COLO668 (cell line): ENCODE measurements around the gene CBFA2T3.

Experiments
- DNase-seq: peaks from one replicate; lab custom pipeline; 2025; ENCODE audit not compliant: unreplicated experiment; lab: John Stamatoyannopoulos, UW

Gene CBFA2T3

GRCh38 chr16:88844419-88845036 is 132.5 kb downstream of the CBFA2T3 start:
- DNase-seq: no peak

DNA sequence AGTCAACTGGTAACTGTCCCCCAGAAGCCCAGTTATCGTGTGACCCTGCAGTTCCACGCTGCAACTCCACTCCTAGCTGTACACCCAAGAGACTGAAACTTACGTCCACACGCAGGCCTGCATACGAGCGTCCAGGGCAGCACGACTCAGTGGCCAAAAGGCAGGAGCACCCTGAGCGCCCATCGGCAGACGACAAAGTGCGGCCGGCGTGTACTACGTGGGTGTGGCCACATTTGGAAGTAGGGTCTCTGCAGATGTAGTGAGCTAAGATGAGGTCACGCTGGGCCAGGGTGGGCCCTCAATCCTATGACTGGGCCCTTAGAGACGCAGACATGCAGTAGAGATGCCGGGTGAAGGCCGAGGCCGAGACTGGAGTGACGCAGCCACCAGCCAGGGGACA is 133.8 kb downstream of the CBFA2T3 start:
- no peak for DNase-seq

DNA sequence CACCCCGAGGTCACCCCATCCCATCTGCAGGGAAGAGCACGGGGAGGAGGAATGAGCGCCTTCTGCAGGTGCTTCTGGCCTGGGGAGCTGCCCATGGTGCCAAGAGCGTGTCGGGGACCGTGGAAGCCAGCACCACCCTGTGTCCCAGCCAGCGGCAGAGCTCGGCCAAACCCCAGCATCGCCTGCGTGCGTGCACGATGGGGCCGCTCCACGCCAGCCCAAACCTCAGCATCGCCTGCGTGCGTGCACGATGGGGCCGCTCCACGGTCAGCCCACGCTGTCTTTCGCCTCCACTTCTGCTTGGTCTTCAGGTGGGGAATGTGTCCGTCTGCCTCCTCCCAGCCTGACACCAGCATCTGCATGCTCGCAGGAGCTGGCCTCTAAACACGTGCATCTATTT is 134.2 kb downstream of the CBFA2T3 start:
- no peak for DNase-seq

- DNase-seq: no peak
Observed at GRCh38 chr16:88842308-88842756, 134.7 kb downstream of the CBFA2T3 start.

- DNase-seq: no peak
Observed at GRCh38 chr16:88841521-88842307, 135.3 kb downstream of the CBFA2T3 start.

DNA sequence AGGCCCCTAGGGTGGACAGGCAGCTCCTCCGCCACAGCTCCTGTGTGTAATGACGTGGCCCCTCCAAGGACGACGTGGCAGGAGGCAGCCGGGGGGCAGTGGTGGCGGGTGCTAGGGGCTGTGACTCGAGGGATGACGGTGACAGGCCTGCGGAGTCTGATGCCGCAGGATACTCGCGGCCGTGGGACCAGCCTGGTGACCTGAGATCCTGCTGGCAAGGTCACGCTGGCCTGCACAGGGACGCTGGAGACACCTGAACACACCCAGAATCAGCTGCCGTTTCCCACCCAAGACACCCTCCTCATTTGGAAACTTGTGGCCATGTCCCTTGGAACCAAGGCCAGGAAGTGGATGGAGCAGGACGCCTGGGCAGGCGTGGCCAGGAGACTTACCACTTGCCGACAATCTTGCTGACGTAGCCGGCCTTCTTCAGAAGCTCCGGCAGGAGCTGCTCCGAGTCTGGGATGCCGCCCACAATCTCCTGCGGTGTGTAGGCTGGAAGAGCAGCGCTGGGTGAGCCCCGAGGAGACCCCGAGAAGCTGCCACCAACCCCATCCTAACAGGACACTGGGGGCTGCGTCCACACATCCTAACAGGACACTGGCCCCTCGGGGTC is 136.3 kb downstream of the CBFA2T3 start:
- DNase-seq: no peak

DNA sequence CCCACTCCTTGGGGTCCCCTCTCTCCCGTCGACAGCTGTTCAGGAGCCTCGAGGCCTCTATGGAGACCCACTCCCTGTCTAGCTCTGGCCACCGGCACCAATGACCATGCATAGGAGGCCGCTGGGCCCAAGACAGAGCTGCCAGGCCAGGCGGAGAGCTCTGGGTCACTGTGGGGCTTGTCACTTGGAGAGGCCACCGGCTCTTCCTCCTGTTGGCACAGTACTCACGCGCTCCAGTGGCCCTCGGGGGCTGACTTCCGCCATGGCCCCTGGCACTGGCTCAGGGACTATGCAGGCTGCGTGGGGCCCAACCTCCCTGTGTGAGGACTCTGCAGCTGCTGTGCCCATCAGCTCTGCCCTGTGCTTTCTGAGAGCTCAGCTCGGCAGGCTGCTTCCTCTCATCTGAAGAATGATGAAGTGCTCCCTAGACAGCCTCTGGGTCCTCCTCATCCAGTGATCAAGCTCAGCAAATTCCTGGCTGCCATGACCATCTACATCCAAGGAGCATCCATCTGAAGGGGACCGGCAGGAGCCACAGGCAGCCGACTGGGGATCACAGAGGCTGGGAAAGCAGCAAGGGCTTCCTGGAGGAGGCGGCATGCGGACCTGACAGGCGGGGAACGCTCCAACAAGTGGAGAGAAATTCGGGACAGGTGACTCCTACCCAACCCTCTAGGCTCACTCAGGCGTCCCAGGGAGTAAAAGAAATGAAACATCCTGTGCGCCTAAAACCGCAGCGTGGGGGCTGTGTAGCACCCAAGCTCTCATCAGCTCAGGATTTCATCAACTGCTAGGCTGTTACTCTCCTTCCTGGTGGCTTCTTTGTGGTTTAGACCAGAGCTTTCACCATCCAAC is 137.0 kb downstream of the CBFA2T3 start:
- DNase-seq: no peak

- no peak for DNase-seq
Observed at GRCh38 chr16:88839026-88839529, 137.9 kb downstream of the CBFA2T3 start.

DNA sequence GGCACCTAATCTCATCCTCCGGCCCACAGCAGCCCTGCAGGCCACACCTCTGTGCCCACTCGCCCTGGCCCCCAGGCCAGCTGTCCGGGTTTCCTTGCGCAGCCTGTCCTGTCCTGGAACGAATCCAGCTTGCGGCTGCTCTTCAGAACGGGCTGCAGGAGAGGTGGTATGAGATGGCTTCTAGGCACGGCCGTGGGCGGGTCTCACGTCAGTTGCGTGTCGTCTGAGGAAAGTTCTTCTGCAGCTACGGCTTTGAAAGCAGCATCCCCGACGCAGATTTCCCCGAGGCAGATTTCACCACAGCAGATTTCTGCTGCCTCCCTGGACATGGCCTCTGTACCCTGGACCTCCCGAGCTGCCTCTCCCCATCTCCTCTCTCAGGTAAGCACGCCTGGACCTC is 138.4 kb downstream of the CBFA2T3 start:
- DNase-seq: no peak

- DNase-seq: no peak
Observed at GRCh38 chr16:88837806-88838205, 139.2 kb downstream of the CBFA2T3 start.

GRCh38 chr16:88836791-88837190 is 140.2 kb downstream of the CBFA2T3 start:
- no peak for DNase-seq

DNA sequence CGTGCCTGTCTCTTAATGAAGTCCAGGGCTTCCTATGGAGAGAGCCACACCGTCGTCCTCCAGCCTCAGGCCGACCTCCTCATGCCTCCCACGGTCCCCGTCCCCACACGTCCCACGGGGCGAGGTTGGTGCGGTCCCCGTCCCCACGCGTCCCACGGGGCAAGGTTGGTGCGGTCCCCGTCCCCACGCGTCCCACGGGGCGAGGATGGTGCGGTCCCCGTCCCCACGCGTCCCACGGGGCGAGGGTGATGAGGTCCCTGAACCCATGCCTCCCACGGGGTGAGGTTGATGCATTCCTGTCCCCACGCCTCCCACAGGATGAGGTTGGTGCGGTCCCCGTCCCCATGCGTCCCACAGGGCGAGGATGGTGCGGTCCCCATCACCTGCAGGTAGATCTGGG is 141.2 kb downstream of the CBFA2T3 start:
- DNase-seq: no peak

- no peak for DNase-seq
Observed at GRCh38 chr16:88835383-88835782, 141.6 kb downstream of the CBFA2T3 start.

DNA sequence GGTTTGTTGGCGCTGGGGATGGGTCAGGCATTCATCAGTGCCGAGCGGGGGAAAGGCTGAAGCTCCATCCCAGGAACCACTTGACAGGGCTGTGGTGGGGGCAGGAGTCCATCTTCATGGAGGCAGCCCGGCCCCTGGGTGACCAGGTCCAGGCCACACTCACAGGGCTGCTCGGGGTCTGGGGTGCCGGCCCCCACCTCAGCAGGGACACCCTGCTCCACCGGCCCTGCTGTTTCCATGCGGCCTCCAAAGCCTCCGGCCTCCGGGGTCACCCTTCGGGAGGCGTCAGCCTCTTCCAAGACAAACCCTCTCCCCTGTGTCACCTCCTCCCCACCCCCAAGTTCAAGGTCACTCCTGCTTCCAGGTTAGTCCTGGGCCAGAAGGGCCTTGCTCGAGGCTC is 142.3 kb downstream of the CBFA2T3 start:
- DNase-seq: no peak

DNA sequence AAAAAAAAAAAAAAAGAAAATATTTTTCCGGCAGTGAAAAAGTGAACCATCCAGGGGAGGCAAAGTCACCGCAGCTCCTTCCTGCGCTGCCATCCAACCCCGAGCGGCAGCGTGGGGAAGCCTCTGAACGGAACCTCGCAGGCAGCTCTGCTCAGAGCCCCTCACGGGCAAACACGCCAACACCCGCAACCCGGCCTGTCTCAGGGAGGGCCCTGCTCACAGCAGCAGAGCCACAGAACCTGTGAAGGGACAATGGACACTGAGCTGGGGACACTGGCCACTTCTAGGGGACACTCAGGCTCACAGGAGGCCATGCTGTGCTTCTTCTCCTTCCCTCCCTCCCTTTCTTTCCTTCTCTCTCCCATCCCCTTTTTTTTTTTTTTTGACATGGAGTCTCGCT is 143.9 kb downstream of the CBFA2T3 start:
- DNase-seq: no peak

- no peak for DNase-seq
Observed at GRCh38 chr16:88831838-88832237, 145.2 kb downstream of the CBFA2T3 start.

GRCh38 chr16:88830783-88831182 is 146.2 kb downstream of the CBFA2T3 start:
- DNase-seq: no peak

DNA sequence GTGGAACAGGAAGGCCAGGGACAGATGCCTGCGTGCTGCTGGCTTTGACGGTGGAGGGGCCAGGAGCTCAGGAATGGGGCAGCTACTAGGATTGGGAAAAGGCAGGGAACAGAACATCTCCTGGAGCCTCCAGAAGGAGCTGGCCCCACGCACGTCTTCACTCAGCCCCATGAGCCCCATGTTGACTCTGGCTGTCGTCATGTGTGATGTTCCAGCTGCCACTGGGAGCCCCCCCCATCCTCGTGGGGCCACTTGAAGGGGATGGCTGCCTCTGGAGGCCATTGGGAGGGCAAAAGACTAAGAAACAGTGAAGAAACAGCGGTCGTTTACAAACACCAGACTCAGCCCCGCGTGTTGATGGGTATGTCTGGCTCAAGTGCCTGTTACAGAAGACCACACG is 146.7 kb downstream of the CBFA2T3 start:
- DNase-seq: no peak

DNA sequence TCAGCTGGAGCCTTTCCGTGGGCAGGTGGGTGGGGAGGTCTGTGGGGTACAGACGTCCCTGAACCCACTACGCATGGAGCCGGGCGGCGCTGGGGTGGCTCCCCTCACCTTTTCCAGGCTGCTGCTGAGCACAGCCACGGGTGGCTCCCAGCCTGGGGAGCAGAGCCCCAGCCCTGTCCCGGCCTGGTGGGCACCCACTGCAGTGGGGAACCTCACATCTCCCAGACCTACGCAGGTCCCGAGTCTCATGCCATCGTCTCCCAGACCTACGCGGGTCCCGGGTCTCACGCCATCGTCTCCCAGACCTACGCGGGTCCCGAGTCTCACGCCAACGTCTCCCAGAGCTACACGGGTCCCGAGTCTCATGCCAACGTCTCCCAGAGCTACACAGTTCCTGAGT is 148.3 kb downstream of the CBFA2T3 start:
- DNase-seq: no peak

DNA sequence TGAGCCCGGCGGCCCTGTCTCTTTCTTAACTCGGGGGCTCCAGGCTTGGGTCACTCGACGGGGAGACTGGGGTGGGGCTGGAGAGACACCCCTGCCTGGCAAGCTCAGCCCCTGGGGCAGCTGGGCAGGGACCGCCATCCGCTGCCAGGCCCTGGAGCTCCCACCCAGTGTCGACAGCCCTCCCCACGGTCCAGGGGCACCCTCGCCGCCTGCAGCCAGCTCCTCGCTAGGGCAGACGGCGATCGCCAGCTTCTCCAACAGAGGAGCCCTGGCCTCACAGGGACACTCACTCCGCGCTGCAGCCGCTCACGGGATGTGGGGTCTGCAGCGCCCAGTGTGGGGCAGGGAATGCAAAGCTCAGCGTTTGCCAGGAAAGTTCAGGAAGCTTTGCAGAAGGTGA is 149.3 kb downstream of the CBFA2T3 start:
- no peak for DNase-seq
